HL-60 (cell line): Measurements from ENCODE around the gene TMEM217.

Experiments
- CTCF ChIP-seq: IDR thresholded peaks from one replicate; pipeline ENCODE4 v1.5.1; 2011; ENCODE audit warnings: low read length, control low read depth, inconsistent platforms; ENCODE audit not compliant: insufficient read depth
- GABPA ChIP-seq: IDR thresholded peaks from 2 replicates; pipeline ENCODE4 v1.6.1; 2012; ENCODE audit warnings: low read depth
- POLR2AphosphoS5 ChIP-seq: IDR thresholded peaks from 2 replicates; pipeline ENCODE4 v1.6.1; 2012; ENCODE audit warnings: low read depth
- REST ChIP-seq: IDR thresholded peaks from 2 replicates; pipeline ENCODE4 v1.6.1; 2012; ENCODE audit warnings: low read depth; ENCODE audit not compliant: insufficient replicate concordance

- TF ChIP-seq CTCF (no peak), POLR2AphosphoS5 (no peak), REST (no peak), GABPA (no peak)
Observed at GRCh38 chr6:37208793-37209192, 49.2 kb downstream of the TMEM217 start.
